ENCODE results near the gene CD4.

- TF ChIP-seq, protein P1, sequence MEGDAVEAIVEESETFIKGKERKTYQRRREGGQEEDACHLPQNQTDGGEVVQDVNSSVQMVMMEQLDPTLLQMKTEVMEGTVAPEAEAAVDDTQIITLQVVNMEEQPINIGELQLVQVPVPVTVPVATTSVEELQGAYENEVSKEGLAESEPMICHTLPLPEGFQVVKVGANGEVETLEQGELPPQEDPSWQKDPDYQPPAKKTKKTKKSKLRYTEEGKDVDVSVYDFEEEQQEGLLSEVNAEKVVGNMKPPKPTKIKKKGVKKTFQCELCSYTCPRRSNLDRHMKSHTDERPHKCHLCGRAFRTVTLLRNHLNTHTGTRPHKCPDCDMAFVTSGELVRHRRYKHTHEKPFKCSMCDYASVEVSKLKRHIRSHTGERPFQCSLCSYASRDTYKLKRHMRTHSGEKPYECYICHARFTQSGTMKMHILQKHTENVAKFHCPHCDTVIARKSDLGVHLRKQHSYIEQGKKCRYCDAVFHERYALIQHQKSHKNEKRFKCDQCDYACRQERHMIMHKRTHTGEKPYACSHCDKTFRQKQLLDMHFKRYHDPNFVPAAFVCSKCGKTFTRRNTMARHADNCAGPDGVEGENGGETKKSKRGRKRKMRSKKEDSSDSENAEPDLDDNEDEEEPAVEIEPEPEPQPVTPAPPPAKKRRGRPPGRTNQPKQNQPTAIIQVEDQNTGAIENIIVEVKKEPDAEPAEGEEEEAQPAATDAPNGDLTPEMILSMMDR (conservative IDR thresholded peaks at IDR 0.05), result no peak
- no peak for TF ChIP-seq ZFX (IDR thresholded peaks at IDR 0.05)
These were observed 29.6 kb upstream of the CD4 start for GRCh38 chr12:6759741-6760140.

All from C4-2B (cell line).